ENCODE results near the gene STAU1. TPM values are rescaled to one million over a fixed set of nuclear protein-coding genes. Genes with fewer than 3 reads are reported as not detected.
"Not testable (repeated sequence)": the region's sequence is repeated elsewhere in the genome, so short reads cannot be mapped to it uniquely, and the experiment has no call there.

Gene STAU1
- total RNA-seq, 1 donor from 2014 or later = 59.3 TPM

DNA sequence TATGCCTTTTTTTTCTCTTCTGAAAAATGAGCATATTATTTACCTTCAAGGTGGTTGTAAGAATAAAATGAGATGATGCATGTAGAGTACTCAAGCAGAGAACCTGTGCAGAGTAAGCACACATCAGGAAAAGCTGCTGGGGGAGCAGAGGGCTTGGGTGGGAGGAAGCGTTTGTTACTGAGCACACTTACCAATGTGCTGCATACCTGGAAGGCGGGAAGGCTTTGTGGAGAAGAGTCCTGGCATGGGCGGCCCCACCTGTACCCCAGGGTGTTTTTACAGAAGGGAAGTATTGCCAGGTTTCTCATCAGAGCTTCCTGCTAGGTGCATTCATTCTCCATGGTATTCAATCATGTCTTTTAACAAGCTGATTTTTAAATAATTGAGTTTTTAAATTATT, 89.1 kb downstream of the STAU1 start:
- Histone ChIP-seq H3K4me1 (no peaks in the 10 kb centered on the region), H3K27me3 (no peaks in the 10 kb centered on the region), H3K27ac (no peak overlapping the region), H3K4me3 (no peak overlapping the region), H3K9me3 (no peaks in the 10 kb centered on the region), H3K36me3 (peaks cover 55 to 76% of the 10 kb centered on the region in 2 donors)
- TF ChIP-seq, protein P1, sequence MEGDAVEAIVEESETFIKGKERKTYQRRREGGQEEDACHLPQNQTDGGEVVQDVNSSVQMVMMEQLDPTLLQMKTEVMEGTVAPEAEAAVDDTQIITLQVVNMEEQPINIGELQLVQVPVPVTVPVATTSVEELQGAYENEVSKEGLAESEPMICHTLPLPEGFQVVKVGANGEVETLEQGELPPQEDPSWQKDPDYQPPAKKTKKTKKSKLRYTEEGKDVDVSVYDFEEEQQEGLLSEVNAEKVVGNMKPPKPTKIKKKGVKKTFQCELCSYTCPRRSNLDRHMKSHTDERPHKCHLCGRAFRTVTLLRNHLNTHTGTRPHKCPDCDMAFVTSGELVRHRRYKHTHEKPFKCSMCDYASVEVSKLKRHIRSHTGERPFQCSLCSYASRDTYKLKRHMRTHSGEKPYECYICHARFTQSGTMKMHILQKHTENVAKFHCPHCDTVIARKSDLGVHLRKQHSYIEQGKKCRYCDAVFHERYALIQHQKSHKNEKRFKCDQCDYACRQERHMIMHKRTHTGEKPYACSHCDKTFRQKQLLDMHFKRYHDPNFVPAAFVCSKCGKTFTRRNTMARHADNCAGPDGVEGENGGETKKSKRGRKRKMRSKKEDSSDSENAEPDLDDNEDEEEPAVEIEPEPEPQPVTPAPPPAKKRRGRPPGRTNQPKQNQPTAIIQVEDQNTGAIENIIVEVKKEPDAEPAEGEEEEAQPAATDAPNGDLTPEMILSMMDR (IDR thresholded peaks at IDR 0.05) = no peak
- DNase-seq (ENCODE audit: low spot score in 2 of 2) = no peak
- intact Hi-C loops (cut with DNase I) = no loop called here

- Histone ChIP-seq H3K27ac (no peak overlapping the region), H3K9me3 (no peaks in the 10 kb centered on the region), H3K4me1 (no peaks in the 10 kb centered on the region), H3K36me3 (peaks cover 58 to 75% of the 10 kb centered on the region in 2 donors), H3K4me3 (no peak overlapping the region), H3K27me3 (no peaks in the 10 kb centered on the region)
- DNase-seq (ENCODE audit: low spot score in 2 of 2) = no peak
- TF ChIP-seq, protein P1 (IDR thresholded peaks at IDR 0.05) = no peak
- intact Hi-C loops (cut with DNase I) = no loop called here
Observed at GRCh38 chr20:49098136-49098535, 90.0 kb downstream of the STAU1 start.

DNA sequence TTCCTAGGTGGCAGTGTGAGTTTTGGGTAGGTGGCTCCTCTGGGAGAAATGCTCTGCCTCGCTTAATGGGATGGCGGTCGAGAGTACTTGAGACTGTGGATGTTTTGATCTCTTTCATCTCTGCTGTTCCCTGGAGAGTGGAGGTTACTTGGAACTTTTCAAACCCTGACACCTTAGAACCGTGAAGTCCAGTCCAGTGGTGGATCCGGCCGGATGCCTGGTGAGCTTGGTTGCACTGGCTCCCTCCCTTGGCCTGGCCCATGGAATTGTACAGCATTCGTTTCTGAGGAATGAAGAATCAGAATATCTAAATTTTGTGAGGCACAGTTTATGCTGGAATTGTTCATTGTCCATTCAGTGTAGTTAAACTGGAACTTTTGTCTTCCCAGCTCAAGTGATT, 91.0 kb downstream of the STAU1 start:
- Histone ChIP-seq H3K27ac (no peak overlapping the region), H3K27me3 (no peaks in the 10 kb centered on the region), H3K36me3 (peaks cover 57 to 72% of the 10 kb centered on the region in 2 donors), H3K9me3 (no peaks in the 10 kb centered on the region), H3K4me1 (no peaks in the 10 kb centered on the region), H3K4me3 (no peak overlapping the region)
- TF ChIP-seq, protein P1 (IDR thresholded peaks at IDR 0.05) = no peak
- no peak for DNase-seq (ENCODE audit: low spot score in 2 of 2)
- intact Hi-C loops (cut with DNase I) = no loop called here

DNA sequence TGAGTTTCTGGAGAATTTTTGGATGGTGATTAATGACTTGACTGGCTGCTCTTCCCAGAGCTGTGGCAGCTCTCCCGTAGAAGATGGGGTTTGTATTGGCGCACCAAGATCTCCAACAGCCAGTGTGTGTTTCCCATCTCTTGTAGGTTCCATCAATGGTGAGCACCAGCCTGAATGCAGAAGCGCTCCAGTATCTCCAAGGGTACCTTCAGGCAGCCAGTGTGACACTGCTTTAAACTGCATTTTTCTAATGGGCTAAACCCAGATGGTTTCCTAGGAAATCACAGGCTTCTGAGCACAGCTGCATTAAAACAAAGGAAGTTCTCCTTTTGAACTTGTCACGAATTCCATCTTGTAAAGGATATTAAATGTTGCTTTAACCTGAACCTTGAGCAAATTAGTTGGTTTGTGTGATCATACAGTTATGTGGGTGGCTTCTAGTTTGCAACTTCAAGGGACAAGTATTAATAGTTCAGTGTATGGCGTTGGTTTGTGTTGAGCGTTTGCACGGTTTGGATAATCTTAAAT, 91.9 kb downstream of the STAU1 start:
- H3K27me3 ChIP-seq = no peaks in the 10 kb centered on the region
- peaks cover 57 to 79% of the 10 kb centered on the region in 2 donors for H3K36me3 ChIP-seq
- intact Hi-C loops (cut with DNase I) = no loop called here
- no peak for DNase-seq (ENCODE audit: low spot score in 2 of 2)
- TF ChIP-seq, protein P1 (IDR thresholded peaks at IDR 0.05) = no peak
- H3K4me1 ChIP-seq = no peaks in the 10 kb centered on the region
- no peak overlapping the region for H3K27ac ChIP-seq
- no peaks in the 10 kb centered on the region for H3K9me3 ChIP-seq
- H3K4me3 ChIP-seq = no peak overlapping the region

DNA sequence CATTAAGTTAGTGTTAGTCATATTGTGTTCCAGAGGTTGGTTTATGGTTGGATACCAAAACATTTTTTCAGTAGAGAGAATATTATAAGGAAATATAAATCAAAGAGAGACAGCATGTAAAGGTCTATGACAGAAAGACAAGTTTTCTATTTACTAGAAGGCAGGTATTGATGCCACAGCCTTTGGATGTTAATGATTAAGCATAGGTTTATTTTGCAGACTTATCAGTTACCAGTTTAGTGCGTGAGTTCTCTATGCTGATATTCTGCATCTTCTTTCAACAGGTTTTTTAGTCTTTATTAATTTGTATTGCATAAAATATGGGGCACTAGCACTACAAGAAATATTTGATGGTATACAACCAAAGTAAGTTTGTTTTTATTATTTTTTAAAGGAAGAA, 96.4 kb downstream of the STAU1 start:
- H3K36me3 ChIP-seq = peaks cover 72 to 92% of the 10 kb centered on the region in 2 donors
- H3K27me3 ChIP-seq = no peaks in the 10 kb centered on the region
- no peak for DNase-seq (ENCODE audit: low spot score in 2 of 2)
- H3K9me3 ChIP-seq = no peaks in the 10 kb centered on the region
- H3K27ac ChIP-seq = no peak overlapping the region
- H3K4me1 ChIP-seq = no peaks in the 10 kb centered on the region
- TF ChIP-seq, protein P1 (IDR thresholded peaks at IDR 0.05) = no peak
- intact Hi-C loops (cut with DNase I) = no loop called here
- H3K4me3 ChIP-seq = no peak overlapping the region

GRCh38 chr20:49091104-49091503, 97.0 kb downstream of the STAU1 start:
- intact Hi-C loops (cut with DNase I) = no loop called here
- no peak overlapping the region for H3K27ac ChIP-seq
- peaks cover 65 to 92% of the 10 kb centered on the region in 2 donors for H3K36me3 ChIP-seq
- DNase-seq (ENCODE audit: low spot score in 2 of 2) = no peak
- H3K9me3 ChIP-seq = no peaks in the 10 kb centered on the region
- no peaks in the 10 kb centered on the region for H3K27me3 ChIP-seq
- TF ChIP-seq, protein P1 (IDR thresholded peaks at IDR 0.05) = no peak
- no peak overlapping the region for H3K4me3 ChIP-seq
- no peaks in the 10 kb centered on the region for H3K4me1 ChIP-seq

DNA sequence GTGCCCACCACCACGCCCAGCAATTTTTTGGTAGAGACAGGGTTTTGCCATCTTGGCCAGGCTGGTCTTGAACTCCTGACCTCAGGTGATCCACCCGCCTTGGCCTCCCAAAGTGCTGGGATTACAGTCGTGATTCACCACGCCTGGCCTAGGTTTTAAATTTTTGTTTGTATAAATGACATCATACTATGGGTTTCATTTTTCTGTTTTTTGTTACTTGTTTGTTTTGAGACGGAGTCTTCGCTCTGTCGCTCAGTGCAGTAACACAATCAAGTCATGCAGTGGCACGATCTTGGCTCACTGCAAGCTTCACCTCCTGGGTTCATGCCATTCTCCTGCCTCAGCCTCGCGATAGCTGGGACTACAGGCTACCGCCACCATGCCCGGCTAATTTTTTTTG, 105.8 kb downstream of the STAU1 start:
- intact Hi-C loops (cut with DNase I); H3K9me3 ChIP-seq; H3K4me3 ChIP-seq; H3K27ac ChIP-seq; DNase-seq (ENCODE audit: low spot score in 2 of 2); H3K4me1 ChIP-seq; H3K27me3 ChIP-seq: not testable (repeated sequence)
- peaks cover 56 to 76% of the 10 kb centered on the region in 2 donors for H3K36me3 ChIP-seq

Data from ascending aorta (tissue), 2 donors.